B cell (primary cell): ENCODE results near the gene ZNF423. TPM values are rescaled to one million over a fixed set of nuclear protein-coding genes. Genes with fewer than 3 reads are reported as not detected.

ENCODE experiments used
- ATAC-seq: fragments of 200-7000 bp; cut with Tn5 transposase; one replicate; pipeline ENCODE4 v1.10.0; 2021; ENCODE audit warnings: low read depth, mild to moderate bottlenecking, moderate number of reproducible peaks, moderate library complexity
- CTCF ChIA-PET: fragments of 350-600 bp; sonication (Branson Sonifier 250); formaldehyde crosslinking; loops from one replicate; lab custom pipeline; 2021; ENCODE audit warnings: antibody characterized with exemption, inconsistent platforms; lab: Charles Lee
- POLR2A ChIA-PET: fragments of 350-600 bp; sonication (Branson Sonifier 250); formaldehyde crosslinking; loops from one replicate; lab custom pipeline; 2021; ENCODE audit warnings: antibody characterized with exemption; lab: Charles Lee
- DNase-seq: peaks from one replicate; pipeline ENCODE4 v3.0.0; 2013
- H2AFZ ChIP-seq: 2 replicates; pipeline ENCODE4 v1.6.1; 2012; ENCODE audit warnings: mild to moderate bottlenecking, low read depth, low read length; ENCODE audit not compliant: insufficient read depth, poor library complexity, severe bottlenecking
- H3K27ac ChIP-seq, 2 donors: 1 replicate in 1 of 2; 2 replicates in 1 of 2; pipeline ENCODE4 v1.5.1; 2012 to 2013; ENCODE audit warnings: low read length in 2 of 2, mild to moderate bottlenecking in 2 of 2, moderate library complexity in 1 of 2
- H3K27me3 ChIP-seq, 4 experiments: fragments of 200-600 bp in 1 of 4; sonication (generic) in 1 of 4; replicated peaks in 1 of 4; 1 replicate in 2 of 4; 2 replicates in 2 of 4; pipeline versions ENCODE4 v1.6.1 to v1.7.0; 2013 to 2016; ENCODE audit warnings: low read length in 3 of 4, mild to moderate bottlenecking in 2 of 4, mixed read lengths in 1 of 4, moderate library complexity in 1 of 4; ENCODE audit not compliant: insufficient read depth in 4 of 4, control insufficient read depth in 3 of 4; ENCODE audit errors: control extremely low read depth in 1 of 4
- H3K36me3 ChIP-seq, 2 experiments: replicated peaks in 1 of 2; 1 replicate in 1 of 2; 2 replicates in 1 of 2; pipeline versions ENCODE4 v1.6.1 to v1.7.1; 2013; ENCODE audit warnings: low read length in 1 of 2; ENCODE audit not compliant: insufficient read depth in 2 of 2, control insufficient read depth in 1 of 2; ENCODE audit errors: control extremely low read depth in 1 of 2, extremely low read depth in 1 of 2
- H3K4me1 ChIP-seq, 2 donors: fragments of 200-600 bp in 1 of 2; sonication (generic) in 1 of 2; 1 replicate in 1 of 2; 2 replicates in 1 of 2; pipeline versions ENCODE4 v1.5.1 to v1.6.1; 2013 to 2017; ENCODE audit warnings: low read length in 2 of 2; ENCODE audit not compliant: control insufficient read depth in 2 of 2, insufficient read depth in 2 of 2
- H3K4me2 ChIP-seq: replicated peaks from 2 replicates; pipeline ENCODE3; 2012; ENCODE audit warnings: mild to moderate bottlenecking, low read depth, low read length; ENCODE audit not compliant: poor library complexity, severe bottlenecking
- H3K4me3 ChIP-seq, 5 experiments: fragments of 200-600 bp in 1 of 5; sonication (generic) in 1 of 5; 1 replicate in 3 of 5; 2 replicates in 2 of 5; pipeline versions ENCODE4 v1.5.1 to v1.7.0; 2011 to 2016; ENCODE audit warnings: low read length in 4 of 5, mild to moderate bottlenecking in 4 of 5, low read depth in 2 of 5, control low read depth in 1 of 5, moderate library complexity in 1 of 5; ENCODE audit not compliant: insufficient read depth in 1 of 5; ENCODE audit errors: control extremely low read depth in 1 of 5, extremely low read depth in 1 of 5
- H3K79me2 ChIP-seq: fragments of 200-600 bp; sonication (generic); one replicate; pipeline ENCODE4 v1.6.0; 2016; ENCODE audit warnings: low read length; ENCODE audit not compliant: control insufficient read depth, insufficient read depth
- H3K9ac ChIP-seq: fragments of 200-600 bp; sonication (generic); 2 replicates; pipeline ENCODE4 v1.6.1; 2017; ENCODE audit warnings: mild to moderate bottlenecking, low read length, moderate library complexity
- H3K9me3 ChIP-seq, 3 donors: one replicate each; pipeline versions ENCODE4 v1.6.1 to v1.7.1; 2013; ENCODE audit warnings: low read length in 2 of 3; ENCODE audit not compliant: control insufficient read depth in 2 of 3, insufficient read depth in 1 of 3; ENCODE audit errors: control extremely low read depth in 1 of 3
- H4K20me1 ChIP-seq: 2 replicates; pipeline ENCODE4 v1.6.0; 2012; ENCODE audit warnings: mild to moderate bottlenecking, low read length; ENCODE audit not compliant: insufficient read depth, control insufficient read depth, poor library complexity, severe bottlenecking
- H3K27ac Mint-ChIP-seq: one replicate; pipeline ENCODE4 v1.8.0; 2021; ENCODE audit warnings: mixed read lengths
- H3K27me3 Mint-ChIP-seq: one replicate; pipeline ENCODE4 v1.8.0; 2021; ENCODE audit warnings: mixed read lengths
- H3K4me1 Mint-ChIP-seq: one replicate; pipeline ENCODE4 v1.8.0; 2021; ENCODE audit warnings: mixed read lengths
- H3K4me3 Mint-ChIP-seq: one replicate; pipeline ENCODE4 v1.8.0; 2021; ENCODE audit warnings: mixed read lengths
- H3K9me3 Mint-ChIP-seq: one replicate; pipeline ENCODE4 v1.8.0; 2022; ENCODE audit warnings: mixed read lengths; ENCODE audit not compliant: insufficient read depth
- CTCF ChIP-seq: fragments of 200-600 bp; IDR thresholded peaks from one replicate; pipeline ENCODE4 v1.8.0; 2022; ENCODE audit warnings: antibody characterized with exemption, mild to moderate bottlenecking
- EZH2 ChIP-seq: IDR thresholded peaks from 2 replicates; pipeline ENCODE4 v1.6.1; 2012; ENCODE audit warnings: borderline replicate concordance, low read depth, mild to moderate bottlenecking, moderate library complexity, low read length; ENCODE audit not compliant: insufficient read depth, poor library complexity, severe bottlenecking
- WGBS: methylation state at CpG from one replicate; pipeline ENCODE4 v1.1.5; 2013; ENCODE audit warnings: missing lambda C conversion rate; ENCODE audit not compliant: insufficient coverage; 5-methylcytosine and 5-hydroxymethylcytosine counted together
- intact Hi-C: fragments of 100-400 bp; cut with micrococcal nuclease; formaldehyde crosslinking; loops from one replicate; pipeline ENCODE4 v1.10.0; 2022
- polyA plus RNA-seq: library from polyadenylated mRNA; depleted of rRNA; stranded (reverse); fragments of >200 nt; gene quantifications from 2 replicates; pipeline ENCODE4 v1.2.3, GENCODE V29; 2012
- total RNA-seq, 2 donors: library from RNA; stranded (reverse); fragments of 120-200 nt in 1 of 2; gene quantifications; 1 replicate in 1 of 2; 2 replicates in 1 of 2; pipeline versions ENCODE4 v1.2.3 to v1.2.4, GENCODE V29; 2013 to 2022

Gene ZNF423
- total and polyA plus RNA-seq, 2 donors (not counting 1 experiment from before 2014, with no cell fraction given) = not detected

- H3K36me3 ChIP-seq = no peaks in the 10 kb centered on the region
- H3K9me3 ChIP-seq = peaks cover 0 to 18% (median 0%) of the 10 kb centered on the region in 3 donors
- DNase-seq (no peak), ATAC-seq (no peak)
- no peaks in the 10 kb centered on the region for H3K27me3 Mint-ChIP-seq
- H4K20me1 ChIP-seq = no peaks in the 10 kb centered on the region
- no peak overlapping the region for H3K27ac ChIP-seq
- POLR2A ChIA-PET = no interaction called here
- H3K9me3 Mint-ChIP-seq = no peaks in the 10 kb centered on the region
- WGBS = 41% methylated on average over 3 of the region's 4 CpGs
- CTCF ChIA-PET = no interaction called here
- H3K4me3 ChIP-seq = no peak overlapping the region
- no peak overlapping the region for H3K4me3 Mint-ChIP-seq
- no peak overlapping the region for H2AFZ ChIP-seq
- no peaks in the 10 kb centered on the region for H3K27me3 ChIP-seq
- H3K27ac Mint-ChIP-seq = no peak overlapping the region
- no peaks in the 10 kb centered on the region for H3K4me1 ChIP-seq
- intact Hi-C loops = no loop called here
- no peak for TF ChIP-seq EZH2
- TF ChIP-seq CTCF = no peak
- no peak overlapping the region for H3K4me2 ChIP-seq
- H3K9ac ChIP-seq = no peak overlapping the region
- H3K4me1 Mint-ChIP-seq = no peaks in the 10 kb centered on the region
- no peaks in the 10 kb centered on the region for H3K79me2 ChIP-seq
These were observed 223.1 kb downstream of the ZNF423 start for GRCh38 chr16:49632795-49633184.

- Histone ChIP-seq H3K9me3 (peaks cover 0 to 18% (median 0%) of the 10 kb centered on the region in 3 donors), H3K4me3 (no peak overlapping the region), H3K4me2 (no peak overlapping the region), H3K27me3 (no peaks in the 10 kb centered on the region), H3K27ac (no peak overlapping the region), H3K9ac (no peak overlapping the region), H3K4me1 (no peaks in the 10 kb centered on the region), H3K36me3 (no peaks in the 10 kb centered on the region), H3K79me2 (no peaks in the 10 kb centered on the region), H2AFZ (no peak overlapping the region), H4K20me1 (no peaks in the 10 kb centered on the region)
- intact Hi-C loops = no loop called here
- CTCF ChIA-PET = no interaction called here
- Mint-ChIP-seq H3K27me3 (no peaks in the 10 kb centered on the region), H3K27ac (no peak overlapping the region), H3K4me3 (no peak overlapping the region), H3K4me1 (no peaks in the 10 kb centered on the region), H3K9me3 (no peaks in the 10 kb centered on the region)
- no peak for ATAC-seq
- 6% methylated on average over 9 of the region's 9 CpGs for whole genome bisulfite sequencing
- DNase-seq = no peak
- TF ChIP-seq CTCF (no peak), EZH2 (no peak)
- POLR2A ChIA-PET = no interaction called here
These were observed 223.7 kb downstream of the ZNF423 start for GRCh38 chr16:49632086-49632794.
